ENCODE data around the gene RRAS2. TPM values are rescaled to one million over a fixed set of nuclear protein-coding genes. Genes with fewer than 3 reads are reported as not detected.

Gene RRAS2
- total RNA-seq, 4 donors from 2014 or later = 26.4 to 36.7 (median 31.8) TPM

DNA sequence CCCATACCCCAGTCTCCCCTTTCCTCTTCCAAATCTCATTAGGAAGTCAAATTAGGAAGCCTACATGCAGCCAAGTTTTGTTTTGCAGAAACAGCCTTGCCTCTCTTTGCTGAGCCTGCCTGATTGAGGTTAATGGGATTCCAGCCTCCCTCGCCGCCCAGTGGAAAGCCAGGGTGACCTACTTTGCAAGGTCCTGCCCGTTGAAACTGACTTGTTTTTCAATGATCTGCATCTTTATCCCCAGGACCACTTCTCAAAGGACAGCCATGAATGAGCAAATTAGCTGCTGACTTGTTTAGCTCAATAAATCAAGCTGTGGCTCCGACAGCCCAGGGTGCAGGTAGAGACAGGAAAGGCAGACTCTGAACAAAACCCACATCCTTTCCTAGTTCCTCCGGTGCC lies 110.4 kb downstream of the RRAS2 start:
- no peak overlapping the region for H3K4me3 ChIP-seq (ENCODE audit: low read depth, poor library complexity, severe bottlenecking)
- TF ChIP-seq POLR2A (IDR thresholded peaks at IDR 0.05) = no peak
- TF ChIP-seq, protein P1, sequence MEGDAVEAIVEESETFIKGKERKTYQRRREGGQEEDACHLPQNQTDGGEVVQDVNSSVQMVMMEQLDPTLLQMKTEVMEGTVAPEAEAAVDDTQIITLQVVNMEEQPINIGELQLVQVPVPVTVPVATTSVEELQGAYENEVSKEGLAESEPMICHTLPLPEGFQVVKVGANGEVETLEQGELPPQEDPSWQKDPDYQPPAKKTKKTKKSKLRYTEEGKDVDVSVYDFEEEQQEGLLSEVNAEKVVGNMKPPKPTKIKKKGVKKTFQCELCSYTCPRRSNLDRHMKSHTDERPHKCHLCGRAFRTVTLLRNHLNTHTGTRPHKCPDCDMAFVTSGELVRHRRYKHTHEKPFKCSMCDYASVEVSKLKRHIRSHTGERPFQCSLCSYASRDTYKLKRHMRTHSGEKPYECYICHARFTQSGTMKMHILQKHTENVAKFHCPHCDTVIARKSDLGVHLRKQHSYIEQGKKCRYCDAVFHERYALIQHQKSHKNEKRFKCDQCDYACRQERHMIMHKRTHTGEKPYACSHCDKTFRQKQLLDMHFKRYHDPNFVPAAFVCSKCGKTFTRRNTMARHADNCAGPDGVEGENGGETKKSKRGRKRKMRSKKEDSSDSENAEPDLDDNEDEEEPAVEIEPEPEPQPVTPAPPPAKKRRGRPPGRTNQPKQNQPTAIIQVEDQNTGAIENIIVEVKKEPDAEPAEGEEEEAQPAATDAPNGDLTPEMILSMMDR (IDR thresholded peaks at IDR 0.05) = no peak
- WGBS, 2 donors = 20 to 30% methylated on average over 5 of the region's 5 CpGs
- no peak for DNase-seq (ENCODE audit: low spot score in 2 of 2)
- intact Hi-C loops (cut with DNase I; ENCODE audit: low total_unique reads) = loop anchor here (5.0 to 10.0 kb wide), 2 partner anchors 291 to 474 kb away; no protein-coding TSS in a partner anchor

DNA sequence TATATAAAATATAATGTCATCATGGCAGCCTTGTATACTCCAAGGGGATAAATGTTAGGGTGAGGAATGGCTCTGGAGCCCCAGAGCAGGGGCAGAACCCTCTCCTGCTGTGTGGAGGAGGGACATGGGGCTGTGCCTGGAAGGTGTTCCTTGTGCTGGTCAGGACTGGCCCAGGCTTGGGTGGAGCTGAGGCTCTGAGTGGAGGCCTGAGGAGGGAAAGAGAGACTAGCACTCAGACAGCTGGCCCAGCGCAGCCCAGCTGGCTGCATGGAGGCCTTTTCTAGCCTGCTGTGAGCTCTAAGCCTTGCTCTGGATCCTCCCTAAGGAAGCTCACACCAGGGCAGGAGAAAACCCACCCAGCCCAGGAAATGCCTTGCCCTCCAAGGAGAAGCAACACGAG lies 113.5 kb downstream of the RRAS2 start:
- WGBS, 2 donors = 81 to 82% methylated on average over 2 of the region's 2 CpGs
- no peak overlapping the region for H3K4me3 ChIP-seq (ENCODE audit: low read depth, poor library complexity, severe bottlenecking)
- no peak for TF ChIP-seq POLR2A (IDR thresholded peaks at IDR 0.05)
- TF ChIP-seq, protein P1 (IDR thresholded peaks at IDR 0.05) = no peak
- intact Hi-C loops (cut with DNase I; ENCODE audit: low total_unique reads) = loop anchor here (5.0 to 10.0 kb wide), 2 partner anchors 288 to 471 kb away; no protein-coding TSS in a partner anchor
- no peak for DNase-seq (ENCODE audit: low spot score in 2 of 2)

DNA sequence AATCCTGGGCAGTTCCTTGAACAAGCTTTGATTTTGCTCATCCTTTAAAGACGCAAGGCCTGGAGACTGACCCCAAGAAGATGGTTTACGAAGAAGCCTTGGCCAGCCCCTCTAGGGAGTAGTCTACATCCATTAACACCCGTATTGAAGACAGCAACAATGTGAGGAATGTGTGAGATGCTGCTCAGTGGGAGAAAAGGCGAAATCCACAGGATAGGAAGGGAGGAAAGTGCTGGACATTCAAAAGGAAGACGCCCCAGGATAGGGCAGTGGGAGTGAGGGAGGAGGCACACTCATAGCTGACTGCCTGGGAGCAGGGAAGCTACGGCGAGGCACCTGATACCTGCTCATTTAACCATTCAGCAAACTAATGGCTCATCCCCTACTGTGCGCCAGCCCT lies 114.1 kb downstream of the RRAS2 start:
- DNase-seq (ENCODE audit: low spot score in 2 of 2) = peak in 1 of 2 donors; percentile 42
- 88 to 90% methylated on average over 8 of the region's 8 CpGs for WGBS, 2 donors
- H3K4me3 ChIP-seq (ENCODE audit: low read depth, poor library complexity, severe bottlenecking) = no peak overlapping the region
- TF ChIP-seq POLR2A (IDR thresholded peaks at IDR 0.05) = no peak
- intact Hi-C loops (cut with DNase I; ENCODE audit: low total_unique reads) = loop anchor here (5.0 to 10.0 kb wide), 2 partner anchors 288 to 470 kb away; no protein-coding TSS in a partner anchor

DNA sequence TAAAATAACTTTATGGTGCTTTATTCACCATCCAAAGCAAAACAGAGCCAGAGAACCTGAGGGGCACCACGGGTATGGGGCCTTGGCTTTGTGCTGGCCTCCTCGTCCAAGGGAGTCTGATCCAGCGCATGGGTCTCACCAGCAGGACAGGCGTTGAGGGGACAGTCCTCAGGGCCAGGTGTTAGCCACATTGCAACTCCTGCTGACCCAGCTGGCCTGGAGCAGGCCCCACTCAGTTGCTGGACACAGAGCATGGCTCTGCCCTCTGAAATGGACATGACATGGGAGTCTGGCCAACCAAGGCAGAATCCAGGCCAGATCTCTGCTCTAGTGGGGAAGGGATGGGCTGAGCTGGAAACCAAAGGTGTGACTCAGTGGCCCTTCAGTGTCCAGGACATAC lies 116.2 kb downstream of the RRAS2 start:
- peak in 1 of 2 donors; percentile 60 for DNase-seq (ENCODE audit: low spot score in 2 of 2)
- H3K4me3 ChIP-seq (ENCODE audit: low read depth, poor library complexity, severe bottlenecking) = no peak overlapping the region
- WGBS, 2 donors = 92 to 96% methylated on average over 4 of the region's 4 CpGs
- TF ChIP-seq, protein P1 (IDR thresholded peaks at IDR 0.05) = no peak
- TF ChIP-seq POLR2A (IDR thresholded peaks at IDR 0.05) = no peak
- intact Hi-C loops (cut with DNase I; ENCODE audit: low total_unique reads) = loop anchor here (10.0 kb wide), 1 partner anchor 468 kb away; no protein-coding TSS in a partner anchor

DNA sequence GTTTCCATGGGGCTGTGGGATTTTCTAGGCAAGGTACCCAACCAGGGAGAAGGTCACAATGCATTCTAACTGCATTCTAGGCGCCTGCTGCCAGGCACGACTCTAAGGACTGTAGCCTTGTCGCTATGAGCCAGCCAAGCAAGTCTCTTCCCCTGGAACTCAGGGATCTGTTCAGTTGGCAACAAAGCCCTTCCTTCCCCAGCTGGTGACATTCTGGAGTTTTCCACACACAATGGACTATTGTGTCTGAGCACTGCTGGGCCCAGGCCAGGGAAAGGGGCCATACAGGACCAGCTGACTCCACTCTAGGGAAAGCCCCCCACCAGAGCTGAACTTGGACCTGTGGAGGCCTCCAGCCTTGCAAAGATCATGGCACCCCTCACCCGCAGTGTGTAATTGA lies 116.8 kb downstream of the RRAS2 start:
- no peak overlapping the region for H3K4me3 ChIP-seq (ENCODE audit: low read depth, poor library complexity, severe bottlenecking)
- WGBS, 2 donors = 68 to 86% methylated on average over 4 of the region's 4 CpGs
- DNase-seq (ENCODE audit: low spot score in 2 of 2) = peak in 1 of 2 donors; percentile 28
- TF ChIP-seq POLR2A (IDR thresholded peaks at IDR 0.05) = no peak
- TF ChIP-seq, protein P1 (IDR thresholded peaks at IDR 0.05) = no peak
- intact Hi-C loops (cut with DNase I; ENCODE audit: low total_unique reads) = loop anchor here (10.0 kb wide), 1 partner anchor 467 kb away; no protein-coding TSS in a partner anchor

DNA sequence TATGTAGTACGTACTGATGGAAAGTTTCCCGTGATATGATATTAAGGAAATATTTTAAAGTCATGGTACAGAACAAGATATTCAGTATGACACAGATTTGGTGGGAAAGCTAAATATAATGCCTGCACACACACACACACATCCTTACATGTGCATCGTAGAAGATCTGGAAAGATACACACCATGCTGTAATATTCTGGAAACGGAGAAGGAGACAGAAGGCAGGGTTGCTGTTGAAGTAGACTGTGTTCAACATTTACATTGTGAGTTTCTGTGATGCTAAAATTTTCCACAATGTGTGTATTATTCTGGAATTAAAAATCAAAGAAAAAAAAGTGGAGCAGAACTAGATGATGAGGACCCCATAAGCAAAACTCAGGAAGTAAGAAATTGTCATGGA lies 118.0 kb downstream of the RRAS2 start:
- 91 to 92% methylated on average over 4 of the region's 4 CpGs for WGBS, 2 donors
- intact Hi-C loops (cut with DNase I; ENCODE audit: low total_unique reads) = loop anchor here (10.0 kb wide), 1 partner anchor 466 kb away; no protein-coding TSS in a partner anchor
- TF ChIP-seq, protein P1 (IDR thresholded peaks at IDR 0.05) = no peak
- TF ChIP-seq POLR2A (IDR thresholded peaks at IDR 0.05) = no peak

More for the DNA sequence above, 118.0 kb downstream of the RRAS2 start:
- H3K4me3 ChIP-seq (ENCODE audit: low read depth, poor library complexity, severe bottlenecking) = no peak overlapping the region
- no peak for DNase-seq (ENCODE audit: low spot score in 2 of 2)
